B cell (primary cell): ENCODE data around the gene KATNB1. TPM values are rescaled to one million over a fixed set of nuclear protein-coding genes. Genes with fewer than 3 reads are reported as not detected.
A peak's percentile ranks its signal among the peaks of the same experiment; 100 is the strongest.

Experiments used
- ATAC-seq: fragments of 200-7000 bp; cut with Tn5 transposase; one replicate; pipeline ENCODE4 v1.10.0; 2021; ENCODE audit warnings: low read depth, mild to moderate bottlenecking, moderate number of reproducible peaks, moderate library complexity
- CTCF ChIA-PET: fragments of 350-600 bp; sonication (Branson Sonifier 250); formaldehyde crosslinking; loops from one replicate; lab custom pipeline; 2021; ENCODE audit warnings: antibody characterized with exemption, inconsistent platforms; lab: Charles Lee
- POLR2A ChIA-PET: fragments of 350-600 bp; sonication (Branson Sonifier 250); formaldehyde crosslinking; loops from one replicate; lab custom pipeline; 2021; ENCODE audit warnings: antibody characterized with exemption; lab: Charles Lee
- DNase-seq: peaks from one replicate; pipeline ENCODE4 v3.0.0; 2013
- H2AFZ ChIP-seq: 2 replicates; pipeline ENCODE4 v1.6.1; 2012; ENCODE audit warnings: mild to moderate bottlenecking, low read depth, low read length; ENCODE audit not compliant: insufficient read depth, poor library complexity, severe bottlenecking
- H3K27ac ChIP-seq, 2 donors: 1 replicate in 1 of 2; 2 replicates in 1 of 2; pipeline ENCODE4 v1.5.1; 2012 to 2013; ENCODE audit warnings: low read length in 2 of 2, mild to moderate bottlenecking in 2 of 2, moderate library complexity in 1 of 2
- H3K27me3 ChIP-seq, 4 experiments: fragments of 200-600 bp in 1 of 4; sonication (generic) in 1 of 4; replicated peaks in 1 of 4; 1 replicate in 2 of 4; 2 replicates in 2 of 4; pipeline versions ENCODE4 v1.6.1 to v1.7.0; 2013 to 2016; ENCODE audit warnings: low read length in 3 of 4, mild to moderate bottlenecking in 2 of 4, mixed read lengths in 1 of 4, moderate library complexity in 1 of 4; ENCODE audit not compliant: insufficient read depth in 4 of 4, control insufficient read depth in 3 of 4; ENCODE audit errors: control extremely low read depth in 1 of 4
- H3K36me3 ChIP-seq, 2 experiments: replicated peaks in 1 of 2; 1 replicate in 1 of 2; 2 replicates in 1 of 2; pipeline versions ENCODE4 v1.6.1 to v1.7.1; 2013; ENCODE audit warnings: low read length in 1 of 2; ENCODE audit not compliant: insufficient read depth in 2 of 2, control insufficient read depth in 1 of 2; ENCODE audit errors: control extremely low read depth in 1 of 2, extremely low read depth in 1 of 2
- H3K4me1 ChIP-seq, 2 donors: fragments of 200-600 bp in 1 of 2; sonication (generic) in 1 of 2; 1 replicate in 1 of 2; 2 replicates in 1 of 2; pipeline versions ENCODE4 v1.5.1 to v1.6.1; 2013 to 2017; ENCODE audit warnings: low read length in 2 of 2; ENCODE audit not compliant: control insufficient read depth in 2 of 2, insufficient read depth in 2 of 2
- H3K4me2 ChIP-seq: replicated peaks from 2 replicates; pipeline ENCODE3; 2012; ENCODE audit warnings: mild to moderate bottlenecking, low read depth, low read length; ENCODE audit not compliant: poor library complexity, severe bottlenecking
- H3K4me3 ChIP-seq, 5 experiments: fragments of 200-600 bp in 1 of 5; sonication (generic) in 1 of 5; 1 replicate in 3 of 5; 2 replicates in 2 of 5; pipeline versions ENCODE4 v1.5.1 to v1.7.0; 2011 to 2016; ENCODE audit warnings: low read length in 4 of 5, mild to moderate bottlenecking in 4 of 5, low read depth in 2 of 5, control low read depth in 1 of 5, moderate library complexity in 1 of 5; ENCODE audit not compliant: insufficient read depth in 1 of 5; ENCODE audit errors: control extremely low read depth in 1 of 5, extremely low read depth in 1 of 5
- H3K79me2 ChIP-seq: fragments of 200-600 bp; sonication (generic); one replicate; pipeline ENCODE4 v1.6.0; 2016; ENCODE audit warnings: low read length; ENCODE audit not compliant: control insufficient read depth, insufficient read depth
- H3K9ac ChIP-seq: fragments of 200-600 bp; sonication (generic); 2 replicates; pipeline ENCODE4 v1.6.1; 2017; ENCODE audit warnings: mild to moderate bottlenecking, low read length, moderate library complexity
- H3K9me3 ChIP-seq, 3 donors: one replicate each; pipeline versions ENCODE4 v1.6.1 to v1.7.1; 2013; ENCODE audit warnings: low read length in 2 of 3; ENCODE audit not compliant: control insufficient read depth in 2 of 3, insufficient read depth in 1 of 3; ENCODE audit errors: control extremely low read depth in 1 of 3
- H4K20me1 ChIP-seq: 2 replicates; pipeline ENCODE4 v1.6.0; 2012; ENCODE audit warnings: mild to moderate bottlenecking, low read length; ENCODE audit not compliant: insufficient read depth, control insufficient read depth, poor library complexity, severe bottlenecking
- H3K27ac Mint-ChIP-seq: one replicate; pipeline ENCODE4 v1.8.0; 2021; ENCODE audit warnings: mixed read lengths
- H3K27me3 Mint-ChIP-seq: one replicate; pipeline ENCODE4 v1.8.0; 2021; ENCODE audit warnings: mixed read lengths
- H3K4me1 Mint-ChIP-seq: one replicate; pipeline ENCODE4 v1.8.0; 2021; ENCODE audit warnings: mixed read lengths
- H3K4me3 Mint-ChIP-seq: one replicate; pipeline ENCODE4 v1.8.0; 2021; ENCODE audit warnings: mixed read lengths
- H3K9me3 Mint-ChIP-seq: one replicate; pipeline ENCODE4 v1.8.0; 2022; ENCODE audit warnings: mixed read lengths; ENCODE audit not compliant: insufficient read depth
- CTCF ChIP-seq: fragments of 200-600 bp; IDR thresholded peaks from one replicate; pipeline ENCODE4 v1.8.0; 2022; ENCODE audit warnings: antibody characterized with exemption, mild to moderate bottlenecking
- EZH2 ChIP-seq: IDR thresholded peaks from 2 replicates; pipeline ENCODE4 v1.6.1; 2012; ENCODE audit warnings: borderline replicate concordance, low read depth, mild to moderate bottlenecking, moderate library complexity, low read length; ENCODE audit not compliant: insufficient read depth, poor library complexity, severe bottlenecking
- WGBS: methylation state at CpG from one replicate; pipeline ENCODE4 v1.1.5; 2013; ENCODE audit warnings: missing lambda C conversion rate; ENCODE audit not compliant: insufficient coverage; 5-methylcytosine and 5-hydroxymethylcytosine counted together
- intact Hi-C: fragments of 100-400 bp; cut with micrococcal nuclease; formaldehyde crosslinking; loops from one replicate; pipeline ENCODE4 v1.10.0; 2022
- polyA plus RNA-seq: library from polyadenylated mRNA; depleted of rRNA; stranded (reverse); fragments of >200 nt; gene quantifications from 2 replicates; pipeline ENCODE4 v1.2.3, GENCODE V29; 2012
- total RNA-seq, 2 donors: library from RNA; stranded (reverse); fragments of 120-200 nt in 1 of 2; gene quantifications; 1 replicate in 1 of 2; 2 replicates in 1 of 2; pipeline versions ENCODE4 v1.2.3 to v1.2.4, GENCODE V29; 2013 to 2022

The KATNB1 gene
- total and polyA plus RNA-seq, 2 donors (not counting 1 experiment from before 2014, with no cell fraction given), result 20.3 to 29.0 TPM

DNA sequence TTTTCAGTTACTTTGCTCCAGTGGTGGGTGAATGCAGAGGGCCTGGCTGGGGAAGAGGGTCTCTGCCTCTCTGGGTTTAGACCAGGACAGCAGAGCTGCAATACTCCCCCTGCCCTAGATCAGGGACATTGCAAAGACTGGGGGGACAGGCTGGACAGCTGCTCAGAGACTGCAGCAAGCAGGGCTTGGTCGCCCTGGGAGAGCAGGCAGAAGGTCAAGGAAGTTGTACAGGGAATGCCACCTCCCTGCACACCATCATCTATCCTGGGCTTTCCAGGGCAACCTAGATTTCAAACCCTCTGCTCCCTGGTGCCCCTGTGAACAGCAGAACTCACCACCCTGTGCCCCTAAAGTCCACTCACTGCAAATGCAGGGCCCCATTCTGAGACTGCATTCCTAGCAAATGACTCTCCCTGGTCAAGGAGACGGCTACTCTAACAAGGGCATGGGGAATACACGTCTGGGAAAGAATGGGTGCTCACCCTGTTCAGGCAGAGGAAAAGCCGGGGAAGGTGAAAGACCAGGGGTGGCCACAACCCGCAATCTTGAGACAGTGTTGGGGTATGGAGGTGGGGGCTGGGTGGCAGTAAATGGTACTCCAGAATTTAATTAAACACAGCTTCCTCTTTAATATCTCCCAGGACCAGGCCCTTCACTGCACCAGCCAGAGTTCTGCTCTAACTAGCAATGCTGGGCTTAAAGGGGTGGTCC lies 65.7 kb downstream of the KATNB1 start:
- CTCF ChIA-PET, result no interaction called here
- peak overlapping the region in 1 of 5 experiments; percentile 8 for H3K4me3 ChIP-seq
- peaks cover 58% of the 10 kb centered on the region for H3K27me3 Mint-ChIP-seq

More for the DNA sequence above, 65.7 kb downstream of the KATNB1 start:
- peaks cover 16 to 18% of the 10 kb centered on the region in 2 donors for H3K4me1 ChIP-seq
- no peak overlapping the region for H3K27ac ChIP-seq
- H3K9ac ChIP-seq, result peak overlapping the region; percentile 12
- peak overlapping the region; percentile 65 for H3K4me2 ChIP-seq
- Mint-ChIP-seq H3K4me1 (peaks cover 22% of the 10 kb centered on the region), H3K27ac (no peak overlapping the region), H3K9me3 (no peaks in the 10 kb centered on the region), H3K4me3 (peak overlapping the region; percentile 61)
- peaks cover 0 to 7% (median 0%) of the 10 kb centered on the region in 3 donors for H3K9me3 ChIP-seq
- H3K36me3 ChIP-seq, result no peaks in the 10 kb centered on the region
- no peaks in the 10 kb centered on the region for H3K79me2 ChIP-seq
- intact Hi-C loops, result no loop called here
- POLR2A ChIA-PET, result no interaction called here
- ATAC-seq (no peak), DNase-seq (no peak)
- H3K27me3 ChIP-seq, result peaks cover 0 to 52% (median 19%) of the 10 kb centered on the region in 4 experiments
- H4K20me1 ChIP-seq, result no peaks in the 10 kb centered on the region
- TF ChIP-seq EZH2 (no peak), CTCF (no peak)
- WGBS, result 87% methylated on average over 3 of the region's 5 CpGs
- no peak overlapping the region for H2AFZ ChIP-seq
